GM12875 (cell line): ENCODE measurements around the gene ADAMTS12.

Experiments used
- H3K4me3 ChIP-seq: one replicate; pipeline ENCODE4 v1.5.1; 2011; ENCODE audit warnings: low read depth, low read length, control low read depth
- CTCF ChIP-seq: IDR thresholded peaks from 2 replicates; pipeline ENCODE4 v1.5.1; 2011; ENCODE audit warnings: low read depth, mild to moderate bottlenecking, control low read depth, inconsistent platforms, low read length, moderate library complexity, borderline replicate concordance; ENCODE audit not compliant: insufficient read depth

The ADAMTS12 gene

DNA sequence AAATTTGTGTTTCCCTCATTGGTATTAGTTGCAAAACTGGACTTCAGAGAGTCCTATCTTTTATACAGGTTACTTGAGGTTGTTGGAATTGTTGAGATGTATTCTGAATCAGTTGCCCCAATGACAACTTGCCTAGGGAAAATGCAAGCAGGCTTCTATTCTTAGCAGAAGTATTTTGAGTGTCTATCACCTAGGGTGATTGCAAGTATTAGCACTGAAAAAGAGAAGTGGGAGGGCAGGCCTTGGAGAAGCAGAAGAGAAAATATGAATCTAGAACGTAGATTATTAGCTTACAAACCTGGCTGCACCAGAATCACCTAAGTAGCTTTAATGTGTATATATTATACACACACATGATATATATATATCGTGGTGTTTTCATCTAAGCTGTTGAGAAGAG, 43.2 kb downstream of the ADAMTS12 start:
- no peak for TF ChIP-seq CTCF
- no peak overlapping the region for H3K4me3 ChIP-seq

GRCh38 chr5:33846851-33847250, 44.9 kb downstream of the ADAMTS12 start:
- H3K4me3 ChIP-seq, result no peak overlapping the region
- no peak for TF ChIP-seq CTCF

DNA sequence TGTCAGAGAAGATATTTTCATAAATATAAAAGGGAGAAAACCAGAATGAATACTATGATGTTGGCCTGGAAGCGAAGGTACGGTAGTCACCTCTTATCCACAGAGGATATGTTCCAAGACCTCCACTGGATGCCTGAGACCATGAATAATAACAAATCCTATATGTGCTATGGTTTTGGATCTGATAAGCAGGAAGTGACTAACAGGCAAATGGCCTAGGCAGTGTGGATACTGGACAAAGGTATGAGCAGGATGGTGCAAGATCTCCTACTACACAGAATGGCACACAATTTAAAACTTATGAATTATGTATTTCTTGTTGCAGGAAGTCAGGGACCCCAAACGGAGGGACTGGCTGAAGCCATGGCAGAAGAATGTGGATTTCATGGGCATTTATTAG, 48.2 kb downstream of the ADAMTS12 start:
- TF ChIP-seq CTCF, result no peak
- H3K4me3 ChIP-seq, result no peak overlapping the region

GRCh38 chr5:33842456-33842855, 49.3 kb downstream of the ADAMTS12 start:
- TF ChIP-seq CTCF, result no peak

DNA sequence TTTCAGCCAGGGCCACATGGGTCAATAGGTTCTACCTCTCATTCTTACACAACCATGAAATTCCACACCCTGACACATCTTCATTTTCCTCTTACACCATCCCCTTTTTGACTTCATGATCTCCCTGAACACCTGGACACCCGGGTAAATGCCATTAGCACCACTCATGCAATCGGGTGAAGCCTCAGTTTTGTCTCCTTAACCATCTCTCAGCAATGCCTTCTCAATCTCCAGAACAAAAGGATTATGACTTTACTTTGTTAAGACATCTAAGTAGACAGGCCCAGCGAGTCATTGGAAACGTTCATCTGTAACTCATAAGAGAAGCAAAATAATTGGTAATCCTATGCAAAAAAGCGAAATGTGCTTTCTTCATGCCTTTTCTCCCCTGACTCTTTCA, 49.9 kb downstream of the ADAMTS12 start:
- H3K4me3 ChIP-seq, result no peak overlapping the region
- TF ChIP-seq CTCF, result no peak

More at GRCh38 chr5:33842456-33842855, 49.3 kb downstream of the ADAMTS12 start:
- H3K4me3 ChIP-seq, result no peak overlapping the region

DNA sequence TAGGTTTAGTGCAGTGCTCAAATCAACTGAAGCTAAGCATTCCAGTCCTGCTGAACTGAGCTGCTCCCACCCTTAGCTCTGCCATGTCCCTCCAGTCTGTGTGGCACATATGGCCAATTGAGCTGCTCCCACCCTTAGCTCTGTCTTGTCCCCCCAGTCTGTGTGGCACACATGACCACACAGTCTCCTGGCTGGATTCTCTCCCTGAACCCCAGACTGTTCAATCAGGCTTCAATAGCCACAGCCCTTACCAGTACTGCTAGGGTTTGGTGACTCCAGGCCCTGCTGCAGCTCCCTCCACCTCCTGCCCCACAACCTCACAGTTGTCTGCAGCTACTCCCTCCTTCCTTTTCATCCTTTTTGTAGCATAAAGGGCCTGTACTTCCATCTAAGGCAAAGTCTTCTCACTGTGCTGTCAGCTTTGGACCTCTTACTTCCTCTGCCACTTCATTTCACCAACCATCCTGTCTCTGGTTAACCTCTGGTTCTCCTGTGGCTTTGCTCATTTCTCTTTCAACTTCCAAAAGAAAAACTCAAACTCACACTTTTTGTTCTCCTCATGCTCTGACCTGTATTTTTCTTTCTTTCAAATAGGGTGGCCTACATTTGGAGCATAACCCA, 50.8 kb downstream of the ADAMTS12 start:
- H3K4me3 ChIP-seq, result peak overlapping the region; percentile 40
- no peak for TF ChIP-seq CTCF

DNA sequence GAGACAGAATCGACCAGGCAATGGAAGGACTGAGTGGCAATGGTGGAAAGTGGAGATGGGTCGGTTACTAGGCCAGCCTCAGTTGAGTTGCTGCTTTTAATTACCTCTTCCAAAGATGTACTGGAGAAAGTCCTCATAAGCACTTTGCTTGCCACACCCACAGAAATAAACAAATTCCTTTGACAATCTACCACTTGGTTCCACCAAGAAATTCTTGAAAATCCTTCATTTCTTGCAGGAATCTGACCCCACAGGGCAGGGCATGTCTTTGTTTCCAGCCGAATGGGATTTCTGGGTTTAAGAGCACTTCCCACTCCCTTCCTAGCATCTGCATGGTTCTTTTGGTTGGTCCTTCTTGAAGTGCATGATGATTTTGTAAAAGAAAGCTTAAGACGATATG, 54.5 kb downstream of the ADAMTS12 start:
- H3K4me3 ChIP-seq, result no peak overlapping the region
- no peak for TF ChIP-seq CTCF
